Caco-2 (cell line): ENCODE data around the gene CIART. TPM values are rescaled to one million over a fixed set of nuclear protein-coding genes. Genes with fewer than 3 reads are reported as not detected.

Experiments used
- BruUV-seq: library from RNA; stranded (reverse); fragments of 400-500 nt; replicated peaks from 2 replicates; lab custom pipeline; 2021; lab: Mats Ljungman, UMichigan
- CTCF ChIA-PET: fragments of 300-600 bp; sonication (Branson Sonifier 250); formaldehyde crosslinking; loops from one replicate; lab custom pipeline; 2022; ENCODE audit warnings: antibody characterized with exemption; lab: Charles Lee
- POLR2A ChIA-PET: fragments of 300-600 bp; sonication (Branson Sonifier 250); formaldehyde crosslinking; loops from one replicate; lab custom pipeline; 2022; ENCODE audit warnings: antibody characterized with exemption; lab: Charles Lee
- DNase-seq, 2 experiments: peaks; one replicate each; pipeline versions ENCODE4 v3.0.0 to v3.0.0-alpha.2; 2020 to 2022
- H3K27me3 ChIP-seq: replicated peaks from 2 replicates; pipeline ENCODE4 v1.6.0; 2011; ENCODE audit warnings: low read length; ENCODE audit not compliant: control insufficient read depth, insufficient read depth
- H3K36me3 ChIP-seq: 2 replicates; pipeline ENCODE4 v1.5.1; 2011; ENCODE audit warnings: low read length; ENCODE audit not compliant: control insufficient read depth, insufficient read depth
- H3K4me1 ChIP-seq: fragments of 250-450 bp; sonication (Bioruptor Pico); 2 replicates; pipeline ENCODE4 v1.5.1; 2020; ENCODE audit warnings: mild to moderate bottlenecking
- H3K4me3 ChIP-seq: 2 replicates; pipeline ENCODE4 v1.5.1; 2011; ENCODE audit warnings: low read depth, mild to moderate bottlenecking, control low read depth, low read length
- H3K9me3 ChIP-seq: fragments of 250-450 bp; sonication (Bioruptor Pico); 2 replicates; pipeline ENCODE4 v1.5.1; 2020; ENCODE audit warnings: mild to moderate bottlenecking, moderate library complexity
- H3K27ac Mint-ChIP-seq: one replicate; pipeline ENCODE4 v1.8.0; 2022; ENCODE audit warnings: mixed read lengths; ENCODE audit not compliant: unreplicated experiment
- H3K27me3 Mint-ChIP-seq: one replicate; pipeline ENCODE4 v1.8.0; 2022; ENCODE audit warnings: mixed read lengths; ENCODE audit not compliant: insufficient read depth, unreplicated experiment
- H3K36me3 Mint-ChIP-seq: one replicate; pipeline ENCODE4 v1.8.0; 2022; ENCODE audit warnings: mild to moderate bottlenecking, mixed read lengths; ENCODE audit not compliant: insufficient read depth, unreplicated experiment
- H3K4me1 Mint-ChIP-seq: one replicate; pipeline ENCODE4 v1.8.0; 2022; ENCODE audit warnings: low read depth, mixed read lengths; ENCODE audit not compliant: unreplicated experiment
- H3K4me3 Mint-ChIP-seq: one replicate; pipeline ENCODE4 v1.8.0; 2022; ENCODE audit warnings: mild to moderate bottlenecking, moderate library complexity, mixed read lengths; ENCODE audit not compliant: unreplicated experiment
- H3K9me3 Mint-ChIP-seq: one replicate; pipeline ENCODE4 v1.8.0; 2022; ENCODE audit warnings: mixed read lengths; ENCODE audit not compliant: unreplicated experiment
- intact Hi-C: fragments of 100-400 bp; cut with micrococcal nuclease; formaldehyde crosslinking; loops from one replicate; pipeline ENCODE4 v1.10.0; 2022; ENCODE audit not compliant: unreplicated experiment
- total RNA-seq: library from RNA; stranded (reverse); gene quantifications from 2 replicates; pipeline ENCODE4 v1.2.3, GENCODE V29; 2022
- TF ChIP-seq, protein P1 (sequence below), 2 experiments: fragments of 200-600 bp in 1 of 2; IDR thresholded peaks; 1 replicate in 1 of 2; 2 replicates in 1 of 2; pipeline versions ENCODE4 v1.5.1 to v1.8.0; 2011 to 2022; ENCODE audit warnings: antibody characterized with exemption in 1 of 2, control low read depth in 1 of 2, inconsistent platforms in 1 of 2, low read depth in 1 of 2, low read length in 1 of 2, mild to moderate bottlenecking in 1 of 2, moderate library complexity in 1 of 2; ENCODE audit not compliant: insufficient read depth in 1 of 2, severe bottlenecking in 1 of 2, unreplicated experiment in 1 of 2

The CIART gene
- total RNA-seq, 1 experiment from 2014 or later, result 3.2 TPM

DNA sequence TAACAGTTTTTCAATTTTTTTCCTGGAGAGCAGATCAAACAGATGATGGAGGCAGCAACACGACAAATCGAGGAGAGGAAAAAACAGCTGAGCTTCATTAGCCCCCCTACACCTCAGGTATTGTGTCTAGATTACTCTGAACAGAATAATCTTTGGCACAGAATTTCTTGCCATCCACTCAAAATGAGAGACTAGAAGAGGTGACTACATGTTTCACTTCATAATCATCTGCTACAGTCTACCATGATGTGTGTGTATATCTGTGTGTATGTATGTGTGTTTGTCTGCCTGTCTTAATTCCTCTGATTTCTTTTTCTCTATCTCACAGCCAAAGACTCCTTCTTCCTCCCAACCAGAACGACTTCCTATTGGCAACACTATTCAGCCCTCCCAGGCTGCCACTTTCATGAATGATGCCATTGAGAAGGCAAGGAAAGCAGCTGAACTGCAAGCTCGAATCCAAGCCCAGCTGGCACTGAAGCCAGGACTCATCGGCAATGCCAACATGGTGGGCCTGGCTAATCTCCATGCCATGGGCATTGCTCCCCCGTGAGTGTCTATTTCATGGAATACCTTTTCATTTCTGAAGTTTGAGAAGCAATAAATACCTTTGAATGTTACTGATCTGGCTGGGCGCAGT, 50.4 kb downstream of the CIART start:
- Histone ChIP-seq H3K27me3 (no peaks in the 10 kb centered on the region), H3K9me3 (no peaks in the 10 kb centered on the region), H3K4me3 (no peak overlapping the region), H3K36me3 (peaks cover 9% of the 10 kb centered on the region), H3K4me1 (no peaks in the 10 kb centered on the region)
- H3K36me3 Mint-ChIP-seq, result peaks cover 97% of the 10 kb centered on the region
- no peaks in the 10 kb centered on the region for H3K27me3 Mint-ChIP-seq
- ChIA-PET POLR2A (no interaction called here), CTCF (no interaction called here)
- H3K27ac Mint-ChIP-seq, result no peak overlapping the region
- no peaks in the 10 kb centered on the region for H3K4me1 Mint-ChIP-seq
- DNase-seq, result no peak
- intact Hi-C loops, result no loop called here
- H3K4me3 Mint-ChIP-seq, result no peak overlapping the region
- BruUV-seq, result no TSS peak
- H3K9me3 Mint-ChIP-seq, result no peaks in the 10 kb centered on the region
- TF ChIP-seq, protein P1, sequence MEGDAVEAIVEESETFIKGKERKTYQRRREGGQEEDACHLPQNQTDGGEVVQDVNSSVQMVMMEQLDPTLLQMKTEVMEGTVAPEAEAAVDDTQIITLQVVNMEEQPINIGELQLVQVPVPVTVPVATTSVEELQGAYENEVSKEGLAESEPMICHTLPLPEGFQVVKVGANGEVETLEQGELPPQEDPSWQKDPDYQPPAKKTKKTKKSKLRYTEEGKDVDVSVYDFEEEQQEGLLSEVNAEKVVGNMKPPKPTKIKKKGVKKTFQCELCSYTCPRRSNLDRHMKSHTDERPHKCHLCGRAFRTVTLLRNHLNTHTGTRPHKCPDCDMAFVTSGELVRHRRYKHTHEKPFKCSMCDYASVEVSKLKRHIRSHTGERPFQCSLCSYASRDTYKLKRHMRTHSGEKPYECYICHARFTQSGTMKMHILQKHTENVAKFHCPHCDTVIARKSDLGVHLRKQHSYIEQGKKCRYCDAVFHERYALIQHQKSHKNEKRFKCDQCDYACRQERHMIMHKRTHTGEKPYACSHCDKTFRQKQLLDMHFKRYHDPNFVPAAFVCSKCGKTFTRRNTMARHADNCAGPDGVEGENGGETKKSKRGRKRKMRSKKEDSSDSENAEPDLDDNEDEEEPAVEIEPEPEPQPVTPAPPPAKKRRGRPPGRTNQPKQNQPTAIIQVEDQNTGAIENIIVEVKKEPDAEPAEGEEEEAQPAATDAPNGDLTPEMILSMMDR (IDR thresholded peaks at IDR 0.05; ENCODE audit: insufficient read depth in 1 of 2, low read depth in 1 of 2, low read length in 1 of 2, severe bottlenecking in 1 of 2, unreplicated experiment in 1 of 2), result no peak

Other genes with a start within 250 kb of the CIART start
- 19.8 and 25.0 TPM in 2 replicates for gene VPS45, start 214.8 kb upstream of the CIART start, total RNA-seq
- gene PLEKHO1, start 132.6 kb upstream of the CIART start, total RNA-seq, result 2.1 and 3.6 TPM in 2 replicates
- 26.8 and 30.6 TPM in 2 replicates for gene ANP32E, start 46.4 kb upstream of the CIART start, total RNA-seq
- not detected in 2 replicates for gene CA14, start 24.8 kb upstream of the CIART start, total RNA-seq
- 93.8 and 96.7 TPM in 2 replicates for gene APH1A, start 13.5 kb upstream of the CIART start, total RNA-seq
- 0.26 and 0.82 TPM in 2 replicates for gene C1orf54, start 9.8 kb upstream of the CIART start, total RNA-seq
- 16.7 and 17.5 TPM in 2 replicates for gene MRPS21, start 11.3 kb downstream of the CIART start, total RNA-seq
- 81.2 and 85.3 TPM in 2 replicates for gene PRPF3, start 39.0 kb downstream of the CIART start, total RNA-seq
- gene RPRD2, start 81.6 kb downstream of the CIART start, total RNA-seq, result 24.3 and 25.0 TPM in 2 replicates
- gene TARS2, start 204.9 kb downstream of the CIART start, total RNA-seq, result 26.8 and 30.6 TPM in 2 replicates
- gene ECM1, start 225.6 kb downstream of the CIART start, total RNA-seq, result 0.95 and 2.4 TPM in 2 replicates
- 0.59 and 0.63 TPM in 2 replicates for gene FALEC, start 233.2 kb downstream of the CIART start, total RNA-seq